ENCODE data around the gene CSTB. TPM values are rescaled to one million over a fixed set of nuclear protein-coding genes. Genes with fewer than 3 reads are reported as not detected.
A peak's percentile ranks its signal among the peaks of the same experiment; 100 is the strongest.

Gene CSTB
- total RNA-seq, 4 donors from 2014 or later = 375 to 700 (median 481) TPM

DNA sequence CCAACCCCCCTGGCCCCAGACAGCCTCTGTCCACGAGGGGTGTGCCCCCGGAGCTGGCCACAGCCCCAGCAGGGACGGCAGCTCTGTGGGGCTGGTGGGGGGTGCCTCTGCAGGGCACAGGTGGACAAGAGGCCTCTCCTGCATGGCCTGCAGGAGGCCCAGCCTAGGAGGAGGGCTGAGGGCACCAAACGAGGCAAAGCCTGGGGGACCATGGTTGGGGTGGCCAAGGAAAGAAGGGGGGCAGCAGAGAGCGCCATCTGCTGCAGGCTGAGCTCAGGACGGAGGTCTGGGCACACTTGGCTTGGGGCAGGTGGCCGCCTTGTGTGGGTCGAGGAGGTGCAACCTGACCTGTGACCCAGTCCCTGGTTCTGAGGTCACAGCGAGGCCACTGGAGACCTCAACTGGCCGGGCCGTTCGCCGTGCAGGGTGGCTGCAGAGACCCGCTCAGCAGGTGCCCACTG lies 40.5 kb upstream of the CSTB start:
- DNase-seq = no peak
- intact Hi-C loops (cut with DNase I) = no loop called here
- no peak overlapping the region for H3K27ac ChIP-seq
- H3K36me3 ChIP-seq = no peaks in the 10 kb centered on the region
- H3K27me3 ChIP-seq = no peaks in the 10 kb centered on the region
- H3K4me3 ChIP-seq = no peak overlapping the region
- 40% methylated on average over 1 of the region's 14 CpGs; no CpG with 5 or more reads in 1 of the 2 donors for WGBS, 2 donors
- peaks cover 0 to 7% (median 0%) of the 10 kb centered on the region in 3 donors for H3K9me3 ChIP-seq
- no peak for TF ChIP-seq POLR2A (IDR thresholded peaks at IDR 0.05)
- TF ChIP-seq, protein P1, sequence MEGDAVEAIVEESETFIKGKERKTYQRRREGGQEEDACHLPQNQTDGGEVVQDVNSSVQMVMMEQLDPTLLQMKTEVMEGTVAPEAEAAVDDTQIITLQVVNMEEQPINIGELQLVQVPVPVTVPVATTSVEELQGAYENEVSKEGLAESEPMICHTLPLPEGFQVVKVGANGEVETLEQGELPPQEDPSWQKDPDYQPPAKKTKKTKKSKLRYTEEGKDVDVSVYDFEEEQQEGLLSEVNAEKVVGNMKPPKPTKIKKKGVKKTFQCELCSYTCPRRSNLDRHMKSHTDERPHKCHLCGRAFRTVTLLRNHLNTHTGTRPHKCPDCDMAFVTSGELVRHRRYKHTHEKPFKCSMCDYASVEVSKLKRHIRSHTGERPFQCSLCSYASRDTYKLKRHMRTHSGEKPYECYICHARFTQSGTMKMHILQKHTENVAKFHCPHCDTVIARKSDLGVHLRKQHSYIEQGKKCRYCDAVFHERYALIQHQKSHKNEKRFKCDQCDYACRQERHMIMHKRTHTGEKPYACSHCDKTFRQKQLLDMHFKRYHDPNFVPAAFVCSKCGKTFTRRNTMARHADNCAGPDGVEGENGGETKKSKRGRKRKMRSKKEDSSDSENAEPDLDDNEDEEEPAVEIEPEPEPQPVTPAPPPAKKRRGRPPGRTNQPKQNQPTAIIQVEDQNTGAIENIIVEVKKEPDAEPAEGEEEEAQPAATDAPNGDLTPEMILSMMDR (IDR thresholded peaks at IDR 0.05) = no peak
- H3K4me1 ChIP-seq = peaks cover 21 to 52% (median 25%) of the 10 kb centered on the region in 3 donors

DNA sequence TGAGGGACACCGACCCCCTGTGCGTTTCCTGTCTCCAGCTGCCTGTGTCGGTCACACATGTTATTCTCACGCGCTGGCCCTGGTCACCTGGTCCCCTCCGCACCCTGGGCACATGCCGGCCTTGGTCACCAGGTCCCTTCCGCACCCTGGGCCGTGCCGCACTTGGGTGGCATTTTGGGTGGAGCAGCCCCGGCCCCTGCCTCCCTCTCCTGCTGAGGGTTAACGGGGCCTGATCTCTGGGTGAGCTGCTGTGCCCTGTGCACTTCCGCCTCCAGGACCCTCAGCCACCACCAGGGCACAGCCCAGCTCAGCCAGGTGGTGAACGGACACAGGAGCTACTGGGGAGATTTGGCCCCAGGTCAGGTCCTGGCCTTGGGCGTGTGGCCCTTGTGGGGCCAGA lies 39.9 kb upstream of the CSTB start:
- Histone ChIP-seq H3K36me3 (no peaks in the 10 kb centered on the region), H3K27me3 (no peaks in the 10 kb centered on the region), H3K9me3 (peaks cover 0 to 7% (median 0%) of the 10 kb centered on the region in 3 donors), H3K4me1 (peaks cover 24 to 58% (median 31%) of the 10 kb centered on the region in 3 donors), H3K27ac (no peak overlapping the region), H3K4me3 (no peak overlapping the region)
- no peak for DNase-seq
- TF ChIP-seq, protein P1 (IDR thresholded peaks at IDR 0.05) = no peak
- TF ChIP-seq POLR2A (IDR thresholded peaks at IDR 0.05) = no peak
- intact Hi-C loops (cut with DNase I) = no loop called here
- 96% methylated on average over 5 of the region's 15 CpGs for WGBS, 2 donors

DNA sequence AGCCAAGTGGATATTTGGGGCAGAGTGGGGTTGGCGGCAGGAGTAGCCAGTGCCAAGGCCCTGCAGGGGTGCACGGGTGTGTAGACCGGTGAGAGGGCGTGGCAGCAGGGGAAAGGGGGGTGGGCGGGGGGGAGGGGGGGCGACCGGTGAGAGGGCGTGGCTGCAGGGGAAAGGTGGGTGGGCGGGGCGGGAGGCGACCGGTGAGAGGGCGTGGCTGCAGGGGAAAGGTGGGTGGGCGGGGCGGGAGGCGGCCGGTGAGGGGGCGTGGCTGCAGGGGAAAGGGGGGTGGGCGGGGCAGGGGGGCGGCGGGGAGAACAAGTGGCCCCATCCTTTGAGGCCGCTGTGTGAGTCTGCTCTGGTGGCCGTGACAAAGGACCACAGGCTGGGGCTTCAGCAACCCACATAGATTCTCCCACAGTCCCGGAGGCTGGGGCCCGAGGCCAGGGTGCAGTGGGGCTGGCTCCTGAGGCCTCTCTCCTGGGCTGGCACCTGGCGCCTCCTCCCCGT lies 39.1 kb upstream of the CSTB start:
- Histone ChIP-seq H3K4me1 (peaks cover 32 to 67% (median 40%) of the 10 kb centered on the region in 3 donors), H3K27me3 (no peaks in the 10 kb centered on the region), H3K27ac (peak overlapping the region in 2 of 4 donors; percentile 26 to 33), H3K36me3 (no peaks in the 10 kb centered on the region), H3K9me3 (peaks cover 0 to 7% (median 0%) of the 10 kb centered on the region in 3 donors), H3K4me3 (no peak overlapping the region)
- DNase-seq = no peak
- intact Hi-C loops (cut with DNase I) = no loop called here
- no peak for TF ChIP-seq POLR2A (IDR thresholded peaks at IDR 0.05)
- TF ChIP-seq, protein P1 (IDR thresholded peaks at IDR 0.05) = no peak
- 35 to 41% methylated on average over 4 to 6 of the region's 27 CpGs for WGBS, 2 donors

DNA sequence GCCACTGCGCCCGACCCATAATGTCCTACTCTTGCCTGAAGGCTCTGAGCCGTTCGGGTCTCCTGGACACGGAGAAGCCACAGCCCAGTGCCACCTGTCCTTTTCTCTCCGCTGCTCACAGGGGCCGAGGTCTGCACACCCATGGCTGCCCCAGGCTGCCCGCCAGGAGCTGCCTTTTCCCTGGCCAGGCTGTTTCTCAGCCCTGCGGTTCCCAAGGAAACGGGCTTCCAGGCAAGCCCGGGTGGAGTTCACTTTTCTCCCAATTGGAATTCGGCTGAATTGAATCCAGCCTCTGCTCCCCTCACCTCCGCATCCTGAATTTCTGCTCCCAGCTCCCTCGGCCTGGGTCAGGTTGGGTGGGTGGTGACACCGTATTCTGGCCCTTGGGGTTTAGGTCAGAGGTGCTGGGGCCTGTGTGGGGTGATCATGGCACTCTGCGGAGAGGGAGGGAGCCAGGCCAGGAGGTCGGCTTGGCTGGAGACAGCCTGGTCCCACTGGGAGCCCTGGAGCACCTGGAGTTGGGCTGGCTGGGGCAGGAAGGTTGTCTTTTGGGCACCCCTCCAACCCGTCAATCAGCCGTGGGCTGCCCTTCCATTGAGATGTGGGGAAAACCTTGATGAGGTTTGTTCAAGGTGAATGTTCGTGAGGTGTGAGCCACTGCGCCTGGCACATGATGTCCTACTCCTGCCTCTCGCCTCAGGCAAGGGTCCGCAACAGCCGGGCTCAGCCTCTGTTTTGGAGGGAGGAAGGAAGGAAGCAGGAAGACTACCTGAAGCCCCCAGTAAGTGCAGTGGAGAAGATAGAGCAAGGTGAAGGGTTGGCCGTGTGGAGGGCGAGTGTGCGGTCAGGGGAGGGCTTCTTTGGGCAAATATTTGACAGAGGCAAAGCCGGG lies 38.4 kb upstream of the CSTB start:
- 28 to 49% methylated on average over 10 to 18 of the region's 28 CpGs for WGBS, 2 donors
- TF ChIP-seq POLR2A (IDR thresholded peaks at IDR 0.05) = no peak
- TF ChIP-seq, protein P1 (IDR thresholded peaks at IDR 0.05) = no peak
- DNase-seq = no peak
- no peaks in the 10 kb centered on the region for H3K27me3 ChIP-seq
- H3K9me3 ChIP-seq = peaks cover 0 to 7% (median 0%) of the 10 kb centered on the region in 3 donors
- H3K4me3 ChIP-seq = no peak overlapping the region
- intact Hi-C loops (cut with DNase I) = no loop called here
- H3K4me1 ChIP-seq = peaks cover 39 to 74% (median 47%) of the 10 kb centered on the region in 3 donors
- no peaks in the 10 kb centered on the region for H3K36me3 ChIP-seq
- peak overlapping the region in 2 of 4 donors; percentile 26 to 33 for H3K27ac ChIP-seq

DNA sequence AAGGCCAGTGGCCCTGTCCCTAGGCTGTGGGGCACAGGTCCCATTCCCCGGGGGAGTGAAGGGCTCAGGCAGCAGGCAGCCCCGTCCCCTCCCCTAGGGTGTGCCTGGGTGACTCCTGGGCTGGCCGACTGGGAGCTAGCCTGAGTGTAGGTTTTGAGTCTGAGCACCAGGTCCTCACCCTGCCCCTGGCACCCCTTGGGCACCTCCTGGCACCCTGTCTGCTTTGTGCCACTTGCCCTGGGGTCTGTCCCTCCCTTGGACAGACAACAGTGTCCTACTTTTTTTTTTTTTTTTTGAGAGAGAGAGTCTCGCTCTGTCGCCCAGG lies 37.5 kb upstream of the CSTB start:
- no peaks in the 10 kb centered on the region for H3K36me3 ChIP-seq
- DNase-seq = no peak

More for the DNA sequence above, 37.5 kb upstream of the CSTB start:
- intact Hi-C loops (cut with DNase I) = no loop called here
- WGBS, 2 donors = 88 to 92% methylated on average over 2 to 4 of the region's 5 CpGs
- H3K4me3 ChIP-seq = no peak overlapping the region
- TF ChIP-seq, protein P1 (IDR thresholded peaks at IDR 0.05) = no peak
- TF ChIP-seq POLR2A (IDR thresholded peaks at IDR 0.05) = no peak
- H3K9me3 ChIP-seq = peaks cover 0 to 3% (median 0%) of the 10 kb centered on the region in 3 donors
- no peaks in the 10 kb centered on the region for H3K27me3 ChIP-seq
- H3K4me1 ChIP-seq = peaks cover 46 to 82% (median 54%) of the 10 kb centered on the region in 3 donors
- H3K27ac ChIP-seq = peak overlapping the region; percentile 77 to 85 (median 80)

Measured in esophagus squamous epithelium (tissue), 5 donors.